CD4-positive, alpha-beta memory T cell (primary cell): ENCODE data around the gene ACTR10. TPM values are rescaled to one million over a fixed set of nuclear protein-coding genes. Genes with fewer than 3 reads are reported as not detected.

Experiments used
- CTCF ChIA-PET: fragments of 350-600 bp; sonication (Branson Sonifier 250); formaldehyde crosslinking; loops from one replicate; lab custom pipeline; 2021; ENCODE audit warnings: inconsistent platforms; ENCODE audit not compliant: partially characterized antibody; lab: Charles Lee
- POLR2A ChIA-PET: fragments of 350-600 bp; sonication (Branson Sonifier 250); formaldehyde crosslinking; loops from one replicate; lab custom pipeline; 2021; ENCODE audit not compliant: partially characterized antibody; lab: Charles Lee
- DNase-seq, 5 donors: peaks; one replicate each; pipeline versions ENCODE4 v3.0.0 to v3.0.0-alpha.2; 2020 to 2022; ENCODE audit warnings: mixed read lengths in 1 of 5
- H3K27ac ChIP-seq: one replicate; pipeline ENCODE4 v1.7.0; 2013; ENCODE audit warnings: low read depth, low read length
- H3K27me3 ChIP-seq: 2 replicates; pipeline ENCODE4 v1.7.0; 2013; ENCODE audit warnings: mild to moderate bottlenecking, low read length, moderate library complexity; ENCODE audit not compliant: insufficient read depth
- H3K36me3 ChIP-seq: 2 replicates; pipeline ENCODE4 v1.7.0; 2013; ENCODE audit warnings: mild to moderate bottlenecking, low read length, moderate library complexity; ENCODE audit not compliant: insufficient read depth
- H3K4me1 ChIP-seq: 2 replicates; pipeline ENCODE4 v1.7.0; 2013; ENCODE audit warnings: mild to moderate bottlenecking, low read length, moderate library complexity; ENCODE audit not compliant: insufficient read depth
- H3K4me3 ChIP-seq, 2 donors: one replicate each; pipeline ENCODE4 v1.7.0; 2013; ENCODE audit warnings: low read length in 2 of 2, mild to moderate bottlenecking in 1 of 2
- H3K9me3 ChIP-seq, 2 donors: one replicate each; pipeline ENCODE4 v1.7.0; 2013; ENCODE audit warnings: low read length in 2 of 2, control low read depth in 1 of 2; ENCODE audit not compliant: control insufficient read depth in 1 of 2
- H3K27ac Mint-ChIP-seq, 7 donors: one replicate each; pipeline ENCODE4 v1.8.0; 2020 to 2021; ENCODE audit warnings: mixed read lengths in 7 of 7, mild to moderate bottlenecking in 6 of 7, inconsistent platforms in 3 of 7, moderate library complexity in 3 of 7
- H3K27me3 Mint-ChIP-seq, 2 donors: one replicate each; pipeline ENCODE4 v1.8.0; 2020 to 2021; ENCODE audit warnings: mixed read lengths in 2 of 2
- H3K36me3 Mint-ChIP-seq, 2 donors: one replicate each; pipeline ENCODE4 v1.8.0; 2020 to 2021; ENCODE audit warnings: mixed read lengths in 2 of 2, inconsistent platforms in 1 of 2, mild to moderate bottlenecking in 1 of 2
- H3K4me1 Mint-ChIP-seq, 4 donors: one replicate each; pipeline ENCODE4 v1.8.0; 2020 to 2021; ENCODE audit warnings: mixed read lengths in 4 of 4, mild to moderate bottlenecking in 1 of 4
- H3K4me3 Mint-ChIP-seq, 8 donors: one replicate each; pipeline ENCODE4 v1.8.0; 2020 to 2021; ENCODE audit warnings: mixed read lengths in 8 of 8, mild to moderate bottlenecking in 7 of 8, moderate library complexity in 6 of 8, inconsistent platforms in 3 of 8
- H3K9me3 Mint-ChIP-seq, 8 donors: one replicate each; pipeline ENCODE4 v1.8.0; 2020 to 2021; ENCODE audit warnings: mixed read lengths in 8 of 8, mild to moderate bottlenecking in 5 of 8, inconsistent platforms in 3 of 8, moderate library complexity in 1 of 8
- intact Hi-C: fragments of 100-400 bp; cut with micrococcal nuclease; formaldehyde crosslinking; loops from one replicate; pipeline ENCODE4 v1.15.1; 2023
- polyA plus RNA-seq, 2 donors: library from polyadenylated mRNA; unstranded; fragments of 300-500 nt; fragmentation: Illumina TruSeq; gene quantifications; one replicate each; pipeline ENCODE4 v1.2.3, GENCODE V29; 2021
- total RNA-seq, 2 experiments: library from RNA; stranded (reverse); gene quantifications; one replicate each; pipeline ENCODE4 v1.2.3, GENCODE V29; 2021

Gene ACTR10
- total and polyA plus RNA-seq, 4 experiments from 2014 or later = 53.7 to 87.8 (median 70.2) TPM

- no peak overlapping the region for H3K27ac ChIP-seq
- peaks cover 44% of the 10 kb centered on the region for H3K36me3 ChIP-seq
- Mint-ChIP-seq H3K4me3 (peak overlapping the region in 6 of 8 donors; percentile 36 to 71 (median 48)), H3K27ac (peak overlapping the region in 6 of 7 donors; percentile 0 to 88 (median 64)), H3K36me3 (peaks cover 28 to 71% of the 10 kb centered on the region in 2 donors), H3K4me1 (peaks cover 33 to 53% (median 44%) of the 10 kb centered on the region in 4 donors), H3K9me3 (no peaks in the 10 kb centered on the region), H3K27me3 (no peaks in the 10 kb centered on the region)
- H3K4me3 ChIP-seq = no peak overlapping the region
- CTCF ChIA-PET = interaction anchor here (1.4 kb wide), 1 partner anchor 121 kb away, joined by 4 read pairs; no protein-coding TSS in a partner anchor
- intact Hi-C loops = no loop called here
- DNase-seq = no peak
- POLR2A ChIA-PET = interaction anchor here (0.7 to 6.6 kb wide), 5 partner anchors 11 to 77 kb away, joined by 3 to 46 read pairs (median 4); partner anchors contain the start of genes ARID4A and PSMA3
- no peaks in the 10 kb centered on the region for H3K27me3 ChIP-seq
- peaks cover 54% of the 10 kb centered on the region for H3K4me1 ChIP-seq
- H3K9me3 ChIP-seq = no peaks in the 10 kb centered on the region
Observed at GRCh38 chr14:58275527-58276190, 75.7 kb downstream of the ACTR10 start.

GRCh38 chr14:58276208-58276607 lies 76.3 kb downstream of the ACTR10 start:
- Histone ChIP-seq H3K27ac (no peak overlapping the region), H3K4me1 (peaks cover 60% of the 10 kb centered on the region), H3K27me3 (no peaks in the 10 kb centered on the region), H3K9me3 (no peaks in the 10 kb centered on the region), H3K36me3 (peaks cover 43% of the 10 kb centered on the region), H3K4me3 (no peak overlapping the region)
- H3K27me3 Mint-ChIP-seq = no peaks in the 10 kb centered on the region
- H3K9me3 Mint-ChIP-seq = no peaks in the 10 kb centered on the region
- intact Hi-C loops = no loop called here
- DNase-seq = no peak
- peak overlapping the region in 5 of 7 donors; percentile 31 to 88 (median 65) for H3K27ac Mint-ChIP-seq
- H3K4me3 Mint-ChIP-seq = peak overlapping the region in 3 of 8 donors; percentile 8 to 71 (median 15)
- peaks cover 38 to 56% (median 49%) of the 10 kb centered on the region in 4 donors for H3K4me1 Mint-ChIP-seq
- CTCF ChIA-PET = no interaction called here
- POLR2A ChIA-PET = interaction anchor here (1.2 to 6.6 kb wide), 4 partner anchors 11 to 77 kb away, joined by 3 to 46 read pairs (median 7); partner anchors contain the start of genes ARID4A and PSMA3
- H3K36me3 Mint-ChIP-seq = peaks cover 29 to 72% of the 10 kb centered on the region in 2 donors

GRCh38 chr14:58278177-58278576 lies 78.2 kb downstream of the ACTR10 start:
- H3K4me1 ChIP-seq = peaks cover 70% of the 10 kb centered on the region
- ChIA-PET POLR2A (interaction anchor here (0.5 to 6.6 kb wide), 3 partner anchors 20 to 82 kb away, joined by 3 to 46 read pairs (median 4); partner anchors contain the start of gene ARID4A), CTCF (interaction anchor here (0.8 kb wide), 1 partner anchor 117 kb away, joined by 4 read pairs; no protein-coding TSS in a partner anchor)
- Mint-ChIP-seq H3K9me3 (peaks cover 0 to 2% (median 0%) of the 10 kb centered on the region in 8 donors), H3K27me3 (no peaks in the 10 kb centered on the region), H3K36me3 (peaks cover 33 to 71% of the 10 kb centered on the region in 2 donors), H3K4me3 (peak overlapping the region in 1 of 8 donors; percentile 22), H3K27ac (peak overlapping the region in 2 of 7 donors; percentile 41 to 59), H3K4me1 (peaks cover 55 to 74% (median 63%) of the 10 kb centered on the region in 4 donors)
- DNase-seq = no peak
- H3K9me3 ChIP-seq = no peaks in the 10 kb centered on the region
- intact Hi-C loops = no loop called here
- no peak overlapping the region for H3K4me3 ChIP-seq
- no peaks in the 10 kb centered on the region for H3K27me3 ChIP-seq
- H3K36me3 ChIP-seq = peaks cover 25% of the 10 kb centered on the region
- H3K27ac ChIP-seq = no peak overlapping the region

GRCh38 chr14:58280954-58281787 lies 81.2 kb downstream of the ACTR10 start:
- Histone ChIP-seq H3K36me3 (peaks cover 30% of the 10 kb centered on the region), H3K9me3 (no peaks in the 10 kb centered on the region), H3K4me1 (peaks cover 76% of the 10 kb centered on the region), H3K27ac (peak overlapping the region; percentile 53), H3K27me3 (no peaks in the 10 kb centered on the region), H3K4me3 (no peak overlapping the region)
- H3K27me3 Mint-ChIP-seq = no peaks in the 10 kb centered on the region
- ChIA-PET CTCF (no interaction called here), POLR2A (interaction anchor here (0.6 to 2.0 kb wide), 3 partner anchors 17 to 37 kb away, joined by 4 to 10 read pairs (median 4); partner anchors contain the start of genes ARID4A and PSMA3)
- peaks cover 0 to 2% (median 0%) of the 10 kb centered on the region in 8 donors for H3K9me3 Mint-ChIP-seq
- peaks cover 46 to 74% of the 10 kb centered on the region in 2 donors for H3K36me3 Mint-ChIP-seq
- H3K4me3 Mint-ChIP-seq = peak overlapping the region in 7 of 8 donors; percentile 18 to 79 (median 60)
- peak overlapping the region; percentile 85 to 93 (median 91) for H3K27ac Mint-ChIP-seq
- H3K4me1 Mint-ChIP-seq = peaks cover 57 to 76% (median 61%) of the 10 kb centered on the region in 4 donors
- DNase-seq = peak; percentile 25 to 68 (median 39)
- intact Hi-C loops = loop anchor here (2.0 kb wide), 1 partner anchor 16 kb away; no protein-coding TSS in a partner anchor

GRCh38 chr14:58281969-58282368 lies 82.0 kb downstream of the ACTR10 start:
- peaks cover 0 to 2% (median 0%) of the 10 kb centered on the region in 8 donors for H3K9me3 Mint-ChIP-seq
- no peak overlapping the region for H3K4me3 ChIP-seq
- ChIA-PET POLR2A (interaction anchor here (0.6 to 2.0 kb wide), 4 partner anchors 16 to 52 kb away, joined by 3 to 10 read pairs (median 4); partner anchors contain the start of genes ARID4A and PSMA3), CTCF (interaction anchor here (1.1 kb wide), 1 partner anchor 18 kb away, joined by 3 read pairs; no protein-coding TSS in a partner anchor)
- DNase-seq = no peak
- H3K4me1 Mint-ChIP-seq = peaks cover 51 to 70% (median 55%) of the 10 kb centered on the region in 4 donors
- intact Hi-C loops = loop anchor here (2.0 kb wide), 1 partner anchor 15 kb away; no protein-coding TSS in a partner anchor
- peaks cover 30% of the 10 kb centered on the region for H3K36me3 ChIP-seq
- H3K27ac Mint-ChIP-seq = peak overlapping the region; percentile 80 to 93 (median 89)
- peaks cover 46 to 76% of the 10 kb centered on the region in 2 donors for H3K36me3 Mint-ChIP-seq
- H3K4me3 Mint-ChIP-seq = peak overlapping the region in 5 of 8 donors; percentile 22 to 79 (median 51)
- H3K27ac ChIP-seq = peak overlapping the region; percentile 53
- no peaks in the 10 kb centered on the region for H3K27me3 ChIP-seq
- peaks cover 68% of the 10 kb centered on the region for H3K4me1 ChIP-seq
- H3K9me3 ChIP-seq = no peaks in the 10 kb centered on the region
- no peaks in the 10 kb centered on the region for H3K27me3 Mint-ChIP-seq

- H3K4me1 Mint-ChIP-seq = peaks cover 54 to 76% (median 61%) of the 10 kb centered on the region in 4 donors
- H3K9me3 Mint-ChIP-seq = peaks cover 0 to 2% (median 0%) of the 10 kb centered on the region in 8 donors
- POLR2A ChIA-PET = interaction anchor here (0.6 to 2.0 kb wide), 2 partner anchors 15 to 21 kb away, joined by 3 to 10 read pairs; partner anchors contain the start of gene ARID4A
- H3K36me3 Mint-ChIP-seq = peaks cover 47 to 78% of the 10 kb centered on the region in 2 donors
- CTCF ChIA-PET = interaction anchor here (1.1 kb wide), 1 partner anchor 19 kb away, joined by 3 read pairs; no protein-coding TSS in a partner anchor
- no peaks in the 10 kb centered on the region for H3K27me3 Mint-ChIP-seq
- peaks cover 63% of the 10 kb centered on the region for H3K4me1 ChIP-seq
- peaks cover 41% of the 10 kb centered on the region for H3K36me3 ChIP-seq
- no peaks in the 10 kb centered on the region for H3K9me3 ChIP-seq
- no peak overlapping the region for H3K4me3 Mint-ChIP-seq
- H3K4me3 ChIP-seq = no peak overlapping the region
- no peaks in the 10 kb centered on the region for H3K27me3 ChIP-seq
- H3K27ac ChIP-seq = no peak overlapping the region
- intact Hi-C loops = no loop called here
- H3K27ac Mint-ChIP-seq = peak overlapping the region in 4 of 7 donors; percentile 74 to 89 (median 82)
- no peak for DNase-seq
Observed at GRCh38 chr14:58282925-58283593, 83.1 kb downstream of the ACTR10 start.
